HepG2 (cell line): ENCODE data around the gene CRKL. TPM values are rescaled to one million over a fixed set of nuclear protein-coding genes. Genes with fewer than 3 reads are reported as not detected.

Source experiments
- IRF2 ChIP-seq: IDR thresholded peaks from 2 replicates; pipeline ENCODE4 v1.6.1; 2018; ENCODE audit warnings: missing genetic modification reagents, missing compliant biosample characterization
- MLLT10 ChIP-seq: sonication (generic); formaldehyde crosslinking; IDR thresholded peaks from 2 replicates; pipeline ENCODE4 v1.4.0; 2020; ENCODE audit warnings: missing genetic modification reagents
- POLR2A ChIP-seq, 2 experiments: IDR thresholded peaks; 2 replicates each; pipeline ENCODE4 v1.6.1; 2011; ENCODE audit warnings: low read depth in 2 of 2, low read length in 2 of 2, mild to moderate bottlenecking in 1 of 2, moderate library complexity in 1 of 2; ENCODE audit not compliant: insufficient read depth in 1 of 2
- RCOR2 ChIP-seq: IDR thresholded peaks from 2 replicates; pipeline ENCODE4 v1.6.1; 2016; ENCODE audit warnings: missing biosample characterization, missing genetic modification reagents
- REST ChIP-seq, 2 experiments: IDR thresholded peaks; 2 replicates each; pipeline ENCODE4 v1.6.1; 2011 to 2012; ENCODE audit warnings: low read length in 2 of 2, borderline replicate concordance in 1 of 2, low read depth in 1 of 2, mild to moderate bottlenecking in 1 of 2, moderate library complexity in 1 of 2
- SP5 ChIP-seq: IDR thresholded peaks from 2 replicates; pipeline ENCODE4 v1.6.1; 2016; ENCODE audit warnings: low read depth, borderline replicate concordance
- TCF12 ChIP-seq, 2 experiments: fragments of 450-650 bp in 1 of 2; sonication (generic) in 1 of 2; formaldehyde crosslinking in 1 of 2; IDR thresholded peaks; 2 replicates each; pipeline versions ENCODE4 v1.6.1 to v1.8.0; 2017 to 2022; ENCODE audit warnings: antibody characterized with exemption in 1 of 2, mild to moderate bottlenecking in 1 of 2, missing genetic modification reagents in 1 of 2, moderate library complexity in 1 of 2
- TFDP1 ChIP-seq: IDR thresholded peaks from 2 replicates; pipeline ENCODE4 v1.6.1; 2016; ENCODE audit warnings: missing compliant biosample characterization, missing genetic modification reagents, borderline replicate concordance
- TMF1 ChIP-seq: sonication (generic); formaldehyde crosslinking; IDR thresholded peaks from 2 replicates; pipeline ENCODE4 v1.8.1; 2022; ENCODE audit warnings: low read depth, missing genetic modification reagents
- ZKSCAN1 ChIP-seq: fragments of 150-350 bp; IDR thresholded peaks from 2 replicates; pipeline ENCODE4 v1.6.1; 2014; ENCODE audit warnings: low read length
- ZNF574 ChIP-seq: sonication (generic); formaldehyde crosslinking; IDR thresholded peaks from 2 replicates; pipeline ENCODE4 v1.4.0; 2020; ENCODE audit warnings: missing genetic modification reagents
- ZNF605 ChIP-seq: sonication (generic); formaldehyde crosslinking; IDR thresholded peaks from 2 replicates; pipeline ENCODE4 v1.8.0; 2022; ENCODE audit warnings: mild to moderate bottlenecking, missing genetic modification reagents
- ZNF788 ChIP-seq: sonication (generic); formaldehyde crosslinking; IDR thresholded peaks from 2 replicates; pipeline ENCODE4 v1.5.0; 2020; ENCODE audit warnings: mild to moderate bottlenecking, missing genetic modification reagents, borderline replicate concordance
- ZNF878 ChIP-seq: sonication (generic); formaldehyde crosslinking; IDR thresholded peaks from 2 replicates; pipeline ENCODE4 v1.8.1; 2023; ENCODE audit warnings: mild to moderate bottlenecking, missing genetic modification reagents, moderate library complexity
- ZSCAN31 ChIP-seq: sonication (generic); formaldehyde crosslinking; IDR thresholded peaks from 2 replicates; pipeline ENCODE4 v1.5.0; 2020; ENCODE audit warnings: low read depth, mild to moderate bottlenecking, missing genetic modification reagents
- polyA plus RNA-seq, 8 experiments: library from polyadenylated mRNA; depleted of rRNA in 3 of 8; stranded (reverse) in 7 of 8; unstranded in 1 of 8; fragments of >200 nt; fragmentation: Illumina TruSeq in 4 of 8; extraction: Trizol in 4 of 8; gene quantifications; 2 replicates each; pipeline versions ENCODE4 v1.2.1 to v1.2.3, GENCODE V29; 2011 to 2016; ENCODE audit warnings: low read depth in 4 of 8, missing spikeins in 1 of 8, mixed read lengths in 1 of 8; ENCODE audit not compliant: insufficient read depth in 1 of 8
- total RNA-seq, 5 experiments: library from RNA; depleted of rRNA; stranded (reverse); fragments of >200 nt; fragmentation: Illumina TruSeq; extraction: Trizol; gene quantifications; 2 replicates each; pipeline ENCODE4 v1.2.3, GENCODE V29; 2016; ENCODE audit warnings: low read depth in 1 of 5
- TF ChIP-seq, protein P1 (sequence below): sonication (generic); formaldehyde crosslinking; IDR thresholded peaks from 2 replicates; pipeline ENCODE4 v1.9.0; 2021; ENCODE audit warnings: mild to moderate bottlenecking, missing genetic modification reagents

Gene CRKL
- total and polyA plus RNA-seq, 2 of the 13 experiments (the other 11 are each of a cell fraction or from before 2014, with no cell fraction given) = 37.4 to 60.6 TPM

- TF ChIP-seq POLR2A (IDR thresholded peaks at IDR 0.05; ENCODE audit: insufficient read depth in 1 of 2, low read depth in 2 of 2, low read length in 2 of 2) (no peak), MLLT10 (no peak), RCOR2 (CRISPR knock-in tag) (no peak), ZNF574 (CRISPR knock-in tag) (peak; percentile 58; the same call in 1 of the 2 replicates), ZNF878 (CRISPR knock-in tag) (no peak), IRF2 (CRISPR knock-in tag) (peak; percentile 67; the same call in 1 of the 2 replicates), SP5 (CRISPR knock-in tag) (peak; percentile 74), REST (IDR thresholded peaks at IDR 0.05; ENCODE audit: borderline replicate concordance in 1 of 2, low read depth in 1 of 2, low read length in 2 of 2) (no peak), TMF1 (CRISPR knock-in tag) (no peak), ZNF605 (peak; percentile 38; the same call in 1 of the 2 replicates), TCF12 (IDR thresholded peaks at IDR 0.05) (no peak), TCF12 (CRISPR knock-in tag; IDR thresholded peaks at IDR 0.05) (no peak), ZKSCAN1 (no peak), ZSCAN31 (CRISPR knock-in tag) (peak; percentile 70; the same call in 1 of the 2 replicates), TFDP1 (peak; percentile 65; the same call in 1 of the 2 replicates), ZNF788 (CRISPR knock-in tag) (peak; percentile 52; the same call in 1 of the 2 replicates)
- TF ChIP-seq, protein P1, sequence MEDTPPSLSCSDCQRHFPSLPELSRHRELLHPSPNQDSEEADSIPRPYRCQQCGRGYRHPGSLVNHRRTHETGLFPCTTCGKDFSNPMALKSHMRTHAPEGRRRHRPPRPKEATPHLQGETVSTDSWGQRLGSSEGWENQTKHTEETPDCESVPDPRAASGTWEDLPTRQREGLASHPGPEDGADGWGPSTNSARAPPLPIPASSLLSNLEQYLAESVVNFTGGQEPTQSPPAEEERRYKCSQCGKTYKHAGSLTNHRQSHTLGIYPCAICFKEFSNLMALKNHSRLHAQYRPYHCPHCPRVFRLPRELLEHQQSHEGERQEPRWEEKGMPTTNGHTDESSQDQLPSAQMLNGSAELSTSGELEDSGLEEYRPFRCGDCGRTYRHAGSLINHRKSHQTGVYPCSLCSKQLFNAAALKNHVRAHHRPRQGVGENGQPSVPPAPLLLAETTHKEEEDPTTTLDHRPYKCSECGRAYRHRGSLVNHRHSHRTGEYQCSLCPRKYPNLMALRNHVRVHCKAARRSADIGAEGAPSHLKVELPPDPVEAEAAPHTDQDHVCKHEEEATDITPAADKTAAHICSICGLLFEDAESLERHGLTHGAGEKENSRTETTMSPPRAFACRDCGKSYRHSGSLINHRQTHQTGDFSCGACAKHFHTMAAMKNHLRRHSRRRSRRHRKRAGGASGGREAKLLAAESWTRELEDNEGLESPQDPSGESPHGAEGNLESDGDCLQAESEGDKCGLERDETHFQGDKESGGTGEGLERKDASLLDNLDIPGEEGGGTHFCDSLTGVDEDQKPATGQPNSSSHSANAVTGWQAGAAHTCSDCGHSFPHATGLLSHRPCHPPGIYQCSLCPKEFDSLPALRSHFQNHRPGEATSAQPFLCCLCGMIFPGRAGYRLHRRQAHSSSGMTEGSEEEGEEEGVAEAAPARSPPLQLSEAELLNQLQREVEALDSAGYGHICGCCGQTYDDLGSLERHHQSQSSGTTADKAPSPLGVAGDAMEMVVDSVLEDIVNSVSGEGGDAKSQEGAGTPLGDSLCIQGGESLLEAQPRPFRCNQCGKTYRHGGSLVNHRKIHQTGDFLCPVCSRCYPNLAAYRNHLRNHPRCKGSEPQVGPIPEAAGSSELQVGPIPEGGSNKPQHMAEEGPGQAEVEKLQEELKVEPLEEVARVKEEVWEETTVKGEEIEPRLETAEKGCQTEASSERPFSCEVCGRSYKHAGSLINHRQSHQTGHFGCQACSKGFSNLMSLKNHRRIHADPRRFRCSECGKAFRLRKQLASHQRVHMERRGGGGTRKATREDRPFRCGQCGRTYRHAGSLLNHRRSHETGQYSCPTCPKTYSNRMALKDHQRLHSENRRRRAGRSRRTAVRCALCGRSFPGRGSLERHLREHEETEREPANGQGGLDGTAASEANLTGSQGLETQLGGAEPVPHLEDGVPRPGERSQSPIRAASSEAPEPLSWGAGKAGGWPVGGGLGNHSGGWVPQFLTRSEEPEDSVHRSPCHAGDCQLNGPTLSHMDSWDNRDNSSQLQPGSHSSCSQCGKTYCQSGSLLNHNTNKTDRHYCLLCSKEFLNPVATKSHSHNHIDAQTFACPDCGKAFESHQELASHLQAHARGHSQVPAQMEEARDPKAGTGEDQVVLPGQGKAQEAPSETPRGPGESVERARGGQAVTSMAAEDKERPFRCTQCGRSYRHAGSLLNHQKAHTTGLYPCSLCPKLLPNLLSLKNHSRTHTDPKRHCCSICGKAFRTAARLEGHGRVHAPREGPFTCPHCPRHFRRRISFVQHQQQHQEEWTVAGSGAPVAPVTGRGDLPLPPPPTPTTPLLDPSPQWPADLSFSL = no peak
These were observed 62.8 kb downstream of the CRKL start (continued) for GRCh38 chr22:20979940-20980453.
